GM19395 (cell line): ENCODE results near the gene PTTG1IP.
A peak's percentile ranks its signal among the peaks of the same experiment; 100 is the strongest.

Experiments used
- ATAC-seq: cut with Tn5 transposase; IDR thresholded peaks from one replicate; pipeline ENCODE4 v1.9.1; 2021; ENCODE audit warnings: mild to moderate bottlenecking, moderate library complexity; ENCODE audit not compliant: unreplicated experiment

Gene PTTG1IP

GRCh38 chr21:44803651-44804050 lies 69.8 kb downstream of the PTTG1IP start:
- ATAC-seq = no peak

- no peak for ATAC-seq
Measured at GRCh38 chr21:44802396-44803153, 70.9 kb downstream of the PTTG1IP start.

- ATAC-seq = peak; percentile 78
Measured at GRCh38 chr21:44801468-44802395, 71.8 kb downstream of the PTTG1IP start, which contains the start of gene UBE2G2. Gene UBE2G2 (minus strand): TSS chr21:44801820. CDS start chr21:44801748, 72 bp downstream.

GRCh38 chr21:44800971-44801467 lies 72.5 kb downstream of the PTTG1IP start:
- peak; percentile 53 for ATAC-seq

GRCh38 chr21:44800103-44800502 lies 73.4 kb downstream of the PTTG1IP start:
- ATAC-seq = no peak

GRCh38 chr21:44799646-44800045 lies 73.8 kb downstream of the PTTG1IP start:
- ATAC-seq = no peak
